Spleen (tissue), 11 donors: ENCODE results near the gene TRPM5. TPM values are rescaled to one million over a fixed set of nuclear protein-coding genes. Genes with fewer than 3 reads are reported as not detected.

Experiments used
- DNase-seq: peaks from one replicate; pipeline ENCODE4 v3.0.0-alpha.2; 2020
- H3K27ac ChIP-seq, 8 donors: fragments of 200-600 bp; sonication (generic) in 7 of 8; 1 replicate in 4 of 8; 2 replicates in 4 of 8; pipeline versions ENCODE4 v1.5.0 to v1.8.0; 2016 to 2021; ENCODE audit warnings: inconsistent platforms in 4 of 8, mild to moderate bottlenecking in 4 of 8, moderate library complexity in 1 of 8
- H3K27me3 ChIP-seq, 7 donors: fragments of 200-600 bp; sonication (generic) in 6 of 7; replicated peaks in 1 of 7; 1 replicate in 4 of 7; 2 replicates in 3 of 7; pipeline versions ENCODE4 v1.5.0 to v1.8.0; 2016 to 2021; ENCODE audit warnings: inconsistent platforms in 3 of 7, mild to moderate bottlenecking in 1 of 7
- H3K36me3 ChIP-seq, 6 donors: fragments of 200-600 bp; sonication (generic) in 5 of 6; 1 replicate in 4 of 6; 2 replicates in 2 of 6; pipeline versions ENCODE4 v1.5.0 to v1.8.0; 2016 to 2021; ENCODE audit warnings: inconsistent platforms in 2 of 6
- H3K4me1 ChIP-seq, 6 donors: fragments of 200-600 bp; sonication (generic) in 5 of 6; 1 replicate in 3 of 6; 2 replicates in 3 of 6; pipeline versions ENCODE4 v1.5.0 to v1.8.0; 2016 to 2021; ENCODE audit warnings: inconsistent platforms in 3 of 6
- H3K4me3 ChIP-seq, 8 donors: fragments of 200-600 bp; sonication (generic) in 7 of 8; 1 replicate in 4 of 8; 2 replicates in 4 of 8; pipeline versions ENCODE4 v1.5.0 to v1.8.0; 2016 to 2021; ENCODE audit warnings: inconsistent platforms in 4 of 8, mild to moderate bottlenecking in 4 of 8, moderate library complexity in 2 of 8
- H3K9me3 ChIP-seq, 8 donors: fragments of 200-600 bp; sonication (generic) in 7 of 8; 1 replicate in 4 of 8; 2 replicates in 4 of 8; pipeline versions ENCODE4 v1.5.0 to v1.8.0; 2016 to 2021; ENCODE audit warnings: inconsistent platforms in 4 of 8
- POLR2A ChIP-seq, 3 donors: fragments of 450-650 bp; IDR thresholded peaks; one replicate each; pipeline ENCODE4 v1.5.1; 2017; ENCODE audit warnings: antibody characterized with exemption in 3 of 3, mild to moderate bottlenecking in 1 of 3
- POLR2AphosphoS5 ChIP-seq, 3 donors: sonication (generic); formaldehyde crosslinking; IDR thresholded peaks; one replicate each; pipeline ENCODE4 v1.5.1; 2017; ENCODE audit warnings: antibody characterized with exemption in 3 of 3
- WGBS, 5 donors: extraction: QIAGEN DNeasy Blood & Tissue Kit in 3 of 5; methylation state at CpG; one replicate each; pipeline versions ENCODE4 v1.1.5 to v1.1.7; 2013 to 2018; 5-methylcytosine and 5-hydroxymethylcytosine counted together
- intact Hi-C: fragments of 100-400 bp; cut with DNase I; formaldehyde crosslinking; loops from one replicate; pipeline ENCODE4 v1.15.0; 2023; ENCODE audit warnings: low total_unique reads
- polyA plus RNA-seq, 3 donors: library from polyadenylated mRNA; stranded (reverse); fragments of 200-250 nt; gene quantifications; one replicate each; pipeline ENCODE4 v1.2.1, GENCODE V29; 2013
- total RNA-seq, 7 donors: library from RNA; depleted of rRNA in 3 of 7; stranded (reverse); fragments of >200 nt in 3 of 7; fragmentation: NEBNext Ultra II Directional in 4 of 7; extraction: Animal tissue kit (Norgen Biotek cat#: 25700) in 4 of 7; gene quantifications; one replicate each; pipeline versions ENCODE4 v1.1.0 to v1.2.1, GENCODE V29; 2016 to 2021
- TF ChIP-seq, protein P1 (sequence below), 11 experiments: fragments of 200-600 bp in 7 of 11; fragments of 450-650 bp in 4 of 11; sonication (generic) in 4 of 11; IDR thresholded peaks in 8 of 11; conservative IDR thresholded peaks in 3 of 11; 1 replicate in 7 of 11; 2 replicates in 4 of 11; pipeline versions ENCODE4 v1.4.0 to v1.8.0; 2016 to 2021; ENCODE audit warnings: antibody characterized with exemption in 11 of 11, inconsistent platforms in 4 of 11, mild to moderate bottlenecking in 1 of 11
- donor health status: healthy with polysubstance abuse.
- donor health status: DM: no; HTN: no; CAD: no; lungs with moderate emphysema.
- donor health status: DM: no; HTN: no; CAD: no.
- donor health status: Bipolar disorder and iron deficiency.
- donor health status: healthy.
- donor health status: DM: no; HTN: no; CAD: no.
- donor health status: DM: yes; HTN: yes; CAD: no.

TRPM5 gene
- total and polyA plus RNA-seq, 10 donors = 0.02 to 0.28 (median 0.16) TPM; not detected in 4

DNA sequence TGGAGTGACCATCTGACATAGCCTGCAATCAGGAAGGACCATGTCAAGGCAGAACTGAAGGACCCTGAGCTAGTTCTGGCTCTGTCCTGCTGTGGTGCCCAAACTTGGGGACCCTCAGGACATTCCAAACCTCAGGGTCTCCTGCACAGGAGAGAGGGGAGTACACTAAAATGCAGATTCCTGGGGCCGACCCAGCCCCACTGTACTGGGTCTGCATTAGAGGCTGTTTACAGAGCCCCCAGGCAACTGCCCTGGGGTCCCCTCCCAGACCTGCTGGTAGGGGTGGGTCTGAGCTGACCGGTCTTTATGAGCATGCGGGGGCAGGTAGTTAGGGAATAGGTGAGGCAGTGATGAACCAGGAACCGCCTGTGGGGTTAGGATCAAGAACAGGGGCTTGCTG, 6.8 kb downstream of the TRPM5 start:
- intact Hi-C loops = no loop called here
- H3K27ac ChIP-seq = no peak overlapping the region
- peaks cover 0 to 39% (median 0%) of the 10 kb centered on the region in 7 donors for H3K27me3 ChIP-seq
- H3K4me3 ChIP-seq = no peak overlapping the region
- no peaks in the 10 kb centered on the region for H3K9me3 ChIP-seq
- no peaks in the 10 kb centered on the region for H3K4me1 ChIP-seq
- no peak for DNase-seq
- 88 to 96% (median 94%) methylated on average over 4 of the region's 4 CpGs for WGBS, 5 donors
- TF ChIP-seq, protein P1, sequence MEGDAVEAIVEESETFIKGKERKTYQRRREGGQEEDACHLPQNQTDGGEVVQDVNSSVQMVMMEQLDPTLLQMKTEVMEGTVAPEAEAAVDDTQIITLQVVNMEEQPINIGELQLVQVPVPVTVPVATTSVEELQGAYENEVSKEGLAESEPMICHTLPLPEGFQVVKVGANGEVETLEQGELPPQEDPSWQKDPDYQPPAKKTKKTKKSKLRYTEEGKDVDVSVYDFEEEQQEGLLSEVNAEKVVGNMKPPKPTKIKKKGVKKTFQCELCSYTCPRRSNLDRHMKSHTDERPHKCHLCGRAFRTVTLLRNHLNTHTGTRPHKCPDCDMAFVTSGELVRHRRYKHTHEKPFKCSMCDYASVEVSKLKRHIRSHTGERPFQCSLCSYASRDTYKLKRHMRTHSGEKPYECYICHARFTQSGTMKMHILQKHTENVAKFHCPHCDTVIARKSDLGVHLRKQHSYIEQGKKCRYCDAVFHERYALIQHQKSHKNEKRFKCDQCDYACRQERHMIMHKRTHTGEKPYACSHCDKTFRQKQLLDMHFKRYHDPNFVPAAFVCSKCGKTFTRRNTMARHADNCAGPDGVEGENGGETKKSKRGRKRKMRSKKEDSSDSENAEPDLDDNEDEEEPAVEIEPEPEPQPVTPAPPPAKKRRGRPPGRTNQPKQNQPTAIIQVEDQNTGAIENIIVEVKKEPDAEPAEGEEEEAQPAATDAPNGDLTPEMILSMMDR (IDR thresholded peaks at IDR 0.05 in 8 of 11, conservative IDR thresholded peaks at IDR 0.05 in 3 of 11) = no peak
- no peak for TF ChIP-seq POLR2A (IDR thresholded peaks at IDR 0.05)
- TF ChIP-seq POLR2AphosphoS5 (IDR thresholded peaks at IDR 0.05) = no peak
- H3K36me3 ChIP-seq = no peaks in the 10 kb centered on the region

DNA sequence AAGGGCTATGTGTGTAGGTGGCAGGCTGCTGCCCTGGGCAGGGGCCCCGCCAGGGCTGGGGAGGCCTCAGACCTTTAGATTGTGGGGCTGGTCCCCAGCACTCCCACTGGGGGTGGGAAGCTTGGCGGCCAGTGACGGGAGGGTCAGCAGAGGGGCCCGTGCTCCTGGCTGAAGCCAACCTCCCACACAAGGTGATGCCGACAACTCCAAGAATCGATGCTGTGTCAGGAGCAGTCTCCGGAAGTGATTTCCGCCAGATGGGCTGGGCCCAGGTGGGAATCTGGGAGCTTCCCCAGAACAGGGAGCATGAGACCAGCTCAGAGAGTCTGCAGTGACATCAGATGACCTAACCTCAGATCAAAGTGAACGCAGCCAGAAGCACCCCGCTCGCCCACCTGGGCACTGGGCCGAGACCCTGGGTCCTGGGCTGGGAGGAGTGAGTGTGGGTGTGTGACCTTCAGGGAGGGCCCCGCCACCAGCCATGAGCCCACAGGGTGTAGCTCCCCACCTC, 7.7 kb downstream of the TRPM5 start:
- Histone ChIP-seq H3K27me3 (peaks cover 0 to 42% (median 0%) of the 10 kb centered on the region in 7 donors), H3K4me1 (no peaks in the 10 kb centered on the region), H3K9me3 (no peaks in the 10 kb centered on the region), H3K4me3 (no peak overlapping the region), H3K36me3 (no peaks in the 10 kb centered on the region), H3K27ac (no peak overlapping the region)
- peak; percentile 54 for DNase-seq
- intact Hi-C loops = no loop called here
- TF ChIP-seq POLR2A (IDR thresholded peaks at IDR 0.05) = no peak
- TF ChIP-seq, protein P1 (IDR thresholded peaks at IDR 0.05 in 8 of 11, conservative IDR thresholded peaks at IDR 0.05 in 3 of 11) = no peak
- TF ChIP-seq POLR2AphosphoS5 (IDR thresholded peaks at IDR 0.05) = no peak
- WGBS, 5 donors = 83 to 94% (median 88%) methylated on average over 6 to 13 of the region's 13 CpGs

DNA sequence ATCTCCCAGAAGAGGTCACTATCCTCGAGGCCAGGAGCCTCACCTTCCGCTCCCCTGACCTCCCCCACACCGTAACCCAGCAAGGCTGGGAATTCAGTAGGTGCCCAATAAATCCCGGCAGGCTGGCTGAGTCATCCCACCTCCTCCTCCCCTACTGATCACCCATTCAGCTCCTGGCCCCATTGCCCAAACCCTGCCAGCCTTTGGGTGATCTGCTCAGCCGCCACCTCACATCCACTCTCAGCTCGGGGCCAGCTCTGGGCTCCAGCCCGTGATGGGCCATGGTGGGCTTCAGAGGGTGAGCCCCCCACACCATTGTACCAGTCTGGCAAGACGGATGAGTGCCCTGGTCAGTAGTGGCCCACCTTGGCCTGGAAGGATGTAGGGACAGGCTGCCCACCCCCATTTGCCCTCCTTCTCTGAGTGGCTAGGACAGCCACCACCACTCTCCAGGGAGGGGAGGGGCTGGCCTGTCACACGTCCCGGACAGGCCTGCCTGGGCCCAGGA, 8.2 kb downstream of the TRPM5 start:
- intact Hi-C loops = no loop called here
- H3K4me1 ChIP-seq = no peaks in the 10 kb centered on the region
- no peaks in the 10 kb centered on the region for H3K36me3 ChIP-seq
- H3K9me3 ChIP-seq = no peaks in the 10 kb centered on the region
- TF ChIP-seq POLR2AphosphoS5 (IDR thresholded peaks at IDR 0.05) (no peak), POLR2A (IDR thresholded peaks at IDR 0.05) (no peak)
- TF ChIP-seq, protein P1 (IDR thresholded peaks at IDR 0.05 in 8 of 11, conservative IDR thresholded peaks at IDR 0.05 in 3 of 11) = no peak
- H3K27me3 ChIP-seq = peaks cover 0 to 36% (median 0%) of the 10 kb centered on the region in 7 donors
- peak; percentile 73 for DNase-seq
- 82 to 89% (median 86%) methylated on average over 7 to 10 of the region's 10 CpGs for WGBS, 5 donors
- H3K27ac ChIP-seq = no peak overlapping the region
- H3K4me3 ChIP-seq = no peak overlapping the region

DNA sequence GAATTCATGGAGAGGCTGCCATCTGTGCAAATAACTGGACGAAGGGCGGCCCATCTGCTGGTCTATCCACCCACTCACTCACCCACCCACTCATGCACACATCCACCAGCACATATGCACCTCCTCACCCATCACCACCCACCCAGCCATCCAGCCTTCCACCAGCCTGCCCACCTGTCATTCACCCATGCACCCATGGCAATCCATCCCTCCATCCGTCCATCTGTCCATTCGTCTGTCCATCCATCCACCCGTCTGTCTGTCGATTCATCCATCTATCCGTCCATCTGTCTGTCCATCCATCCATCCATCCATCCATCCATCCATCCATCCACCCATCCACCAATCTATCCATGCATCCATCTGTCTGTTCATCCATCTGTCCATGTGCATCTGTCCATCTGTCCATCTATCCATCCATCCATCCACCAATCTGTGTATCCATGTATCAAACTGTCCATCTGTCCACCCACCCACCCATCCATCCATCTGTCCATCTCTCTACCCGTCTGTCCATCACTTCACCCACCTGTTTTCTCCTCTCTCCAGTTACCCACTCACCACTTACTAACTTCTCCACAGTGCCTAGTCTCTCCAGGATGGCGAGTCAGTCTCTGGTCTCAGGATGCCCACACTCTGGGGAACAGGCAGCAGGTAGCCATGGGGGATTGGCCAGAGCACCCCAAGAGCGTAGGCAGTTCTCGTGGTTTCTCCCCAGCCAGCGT, 8.9 kb downstream of the TRPM5 start:
- TF ChIP-seq, protein P1 (IDR thresholded peaks at IDR 0.05 in 8 of 11, conservative IDR thresholded peaks at IDR 0.05 in 3 of 11) = no peak
- TF ChIP-seq POLR2A (IDR thresholded peaks at IDR 0.05) (no peak), POLR2AphosphoS5 (IDR thresholded peaks at IDR 0.05) (no peak)
- 83 to 94% (median 88%) methylated on average over 12 of the region's 12 CpGs for WGBS, 5 donors
- Histone ChIP-seq H3K27me3 (peaks cover 0 to 32% (median 0%) of the 10 kb centered on the region in 7 donors), H3K36me3 (no peaks in the 10 kb centered on the region), H3K4me1 (no peaks in the 10 kb centered on the region), H3K27ac (no peak overlapping the region), H3K4me3 (no peak overlapping the region), H3K9me3 (no peaks in the 10 kb centered on the region)
- intact Hi-C loops = no loop called here
- DNase-seq = peak; percentile 43
